ENCODE data around the gene NXPH4.

GRCh38 chr12:57216921-57217879 lies 606 bp downstream of the NXPH4 start:
- TF ChIP-seq CTCF (conservative IDR thresholded peaks at IDR 0.05) (no peak), EZH2 (IDR thresholded peaks at IDR 0.05; ENCODE audit: low read depth) (no peak)

Measured in PC-9 (cell line).